ENCODE results near the gene AMY2A. TPM values are rescaled to one million over a fixed set of nuclear protein-coding genes. Genes with fewer than 3 reads are reported as not detected.

Gene AMY2A
- polyA plus RNA-seq, 1 experiment, result not detected

Small RNA genes within 50 kb of the gene (small RNA-seq; reads per million reads assigned to genes)
- not detected for gene AC105272.1 (ENCODE audit: insufficient read length, low read depth, low replicate concordance)

Other genes with a start within 250 kb of the AMY2A start
- 13.3 and 15.2 TPM in 2 replicates for gene RNPC3, start 91.7 kb upstream of the AMY2A start, polyA plus RNA-seq (2011; rRNA removed)
- 1.1 and 1.3 TPM in 2 replicates for gene AMY2B, start 45.8 kb upstream of the AMY2A start, polyA plus RNA-seq (2011; rRNA removed)
- gene AMY1A, start 38.3 kb downstream of the AMY2A start, polyA plus RNA-seq (2011; rRNA removed), result not detected in 2 replicates
- not detected in 2 replicates for gene AMY1B, start 78.8 kb downstream of the AMY2A start, polyA plus RNA-seq (2011; rRNA removed)
- not detected in 2 replicates for gene AMY1C, start 132.5 kb downstream of the AMY2A start, polyA plus RNA-seq (2011; rRNA removed)

All from BJ (cell line).